Lower lobe of right lung (tissue), 2 donors: ENCODE results near the gene RNF5. TPM values are rescaled to one million over a fixed set of nuclear protein-coding genes. Genes with fewer than 3 reads are reported as not detected.

Experiments
- ATAC-seq, 2 donors: fragments of 200-7000 bp; cut with Tn5 transposase; one replicate each; pipeline ENCODE4 v1.9.1; 2020 to 2022; ENCODE audit warnings: mild to moderate bottlenecking in 2 of 2, moderate library complexity in 2 of 2
- DNase-seq: peaks from one replicate; pipeline ENCODE4 v3.0.0-alpha.2; 2020
- H3K27ac ChIP-seq: fragments of 200-600 bp; one replicate; pipeline ENCODE4 v1.8.0; 2022
- H3K27me3 ChIP-seq: fragments of 200-600 bp; one replicate; pipeline ENCODE4 v1.8.0; 2022; ENCODE audit warnings: low read depth
- H3K36me3 ChIP-seq: fragments of 200-600 bp; one replicate; pipeline ENCODE4 v1.8.0; 2022; ENCODE audit warnings: mild to moderate bottlenecking
- H3K4me1 ChIP-seq: fragments of 200-600 bp; one replicate; pipeline ENCODE4 v1.8.0; 2022
- H3K4me3 ChIP-seq: fragments of 200-600 bp; one replicate; pipeline ENCODE4 v1.8.0; 2022; ENCODE audit warnings: mild to moderate bottlenecking
- H3K9me3 ChIP-seq: fragments of 200-600 bp; one replicate; pipeline ENCODE4 v1.8.0; 2022
- intact Hi-C: fragments of 100-400 bp; cut with DNase I; formaldehyde crosslinking; loops from one replicate; pipeline ENCODE4 v1.11.0; 2022
- total RNA-seq: library from RNA; stranded (reverse); fragmentation: NEBNext Ultra II Directional; extraction: Animal tissue kit (Norgen Biotek cat#: 25700); gene quantifications from one replicate; pipeline ENCODE4 v1.2.1, GENCODE V29; 2021
- TF ChIP-seq, protein P1 (sequence below): fragments of 200-600 bp; IDR thresholded peaks from one replicate; pipeline ENCODE4 v1.8.0; 2022; ENCODE audit warnings: antibody characterized with exemption, mild to moderate bottlenecking
- donor health status: DM: no; HTN: yes; CAD: no; lungs with severe emphysema.

RNF5 gene
- total RNA-seq, 1 donor from 2014 or later = 44.9 TPM

GRCh38 chr6:32153564-32154513 is 24.4 kb upstream of the RNF5 start, which contains the start of gene PPT2:
PPT2 (plus strand) TSS chr6:32154141; CDS start chr6:32154595, 454 bp downstream.
- Histone ChIP-seq H3K4me1 (peaks cover 27% of the 10 kb centered on the region), H3K36me3 (peaks cover 27% of the 10 kb centered on the region), H3K27ac (peak within 1 kb of the TSS; percentile 84), H3K4me3 (peak within 1 kb of the TSS; percentile 77), H3K27me3 (peaks cover 33% of the 10 kb centered on the region), H3K9me3 (no peaks in the 10 kb centered on the region)
- intact Hi-C loops = no loop called here
- TF ChIP-seq, protein P1, sequence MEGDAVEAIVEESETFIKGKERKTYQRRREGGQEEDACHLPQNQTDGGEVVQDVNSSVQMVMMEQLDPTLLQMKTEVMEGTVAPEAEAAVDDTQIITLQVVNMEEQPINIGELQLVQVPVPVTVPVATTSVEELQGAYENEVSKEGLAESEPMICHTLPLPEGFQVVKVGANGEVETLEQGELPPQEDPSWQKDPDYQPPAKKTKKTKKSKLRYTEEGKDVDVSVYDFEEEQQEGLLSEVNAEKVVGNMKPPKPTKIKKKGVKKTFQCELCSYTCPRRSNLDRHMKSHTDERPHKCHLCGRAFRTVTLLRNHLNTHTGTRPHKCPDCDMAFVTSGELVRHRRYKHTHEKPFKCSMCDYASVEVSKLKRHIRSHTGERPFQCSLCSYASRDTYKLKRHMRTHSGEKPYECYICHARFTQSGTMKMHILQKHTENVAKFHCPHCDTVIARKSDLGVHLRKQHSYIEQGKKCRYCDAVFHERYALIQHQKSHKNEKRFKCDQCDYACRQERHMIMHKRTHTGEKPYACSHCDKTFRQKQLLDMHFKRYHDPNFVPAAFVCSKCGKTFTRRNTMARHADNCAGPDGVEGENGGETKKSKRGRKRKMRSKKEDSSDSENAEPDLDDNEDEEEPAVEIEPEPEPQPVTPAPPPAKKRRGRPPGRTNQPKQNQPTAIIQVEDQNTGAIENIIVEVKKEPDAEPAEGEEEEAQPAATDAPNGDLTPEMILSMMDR = peak; percentile 21
- ATAC-seq (peak; percentile 72 to 79), DNase-seq (peak; percentile 81)

DNA sequence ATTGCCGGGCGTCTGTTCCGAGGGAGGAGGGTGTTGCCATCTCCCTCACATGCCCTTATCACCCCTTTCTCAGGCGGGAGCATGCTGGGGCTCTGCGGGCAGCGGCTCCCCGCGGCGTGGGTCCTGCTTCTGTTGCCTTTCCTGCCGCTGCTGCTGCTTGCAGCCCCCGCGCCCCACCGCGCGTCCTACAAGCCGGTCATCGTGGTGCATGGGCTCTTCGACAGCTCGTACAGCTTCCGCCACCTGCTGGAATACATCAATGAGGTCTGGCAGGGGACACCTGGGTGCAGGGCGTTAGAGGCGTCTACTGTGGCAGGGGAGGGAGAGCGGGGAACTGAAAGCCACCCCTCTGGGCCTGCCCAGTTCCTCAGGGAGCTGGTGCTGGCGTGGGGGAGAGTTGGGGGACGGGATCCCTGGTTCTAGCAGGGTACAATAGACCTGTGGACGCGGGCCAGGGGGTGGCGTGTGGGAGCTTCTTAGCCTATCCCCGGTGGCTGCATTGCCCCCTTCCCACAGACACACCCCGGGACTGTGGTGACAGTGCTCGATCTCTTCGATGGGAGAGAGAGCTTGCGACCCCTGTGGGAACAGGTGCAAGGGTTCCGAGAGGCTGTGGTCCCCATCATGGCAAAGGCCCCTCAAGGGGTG is 23.6 kb upstream of the RNF5 start:
- Histone ChIP-seq H3K4me3 (peak overlapping the region; percentile 77), H3K27me3 (peaks cover 25% of the 10 kb centered on the region), H3K4me1 (peaks cover 27% of the 10 kb centered on the region), H3K9me3 (no peaks in the 10 kb centered on the region), H3K36me3 (peaks cover 28% of the 10 kb centered on the region), H3K27ac (peak overlapping the region; percentile 84)
- DNase-seq = peak; percentile 67
- TF ChIP-seq, protein P1 = peak; percentile 52
- ATAC-seq = peak; percentile 81 to 83
- intact Hi-C loops = no loop called here

DNA sequence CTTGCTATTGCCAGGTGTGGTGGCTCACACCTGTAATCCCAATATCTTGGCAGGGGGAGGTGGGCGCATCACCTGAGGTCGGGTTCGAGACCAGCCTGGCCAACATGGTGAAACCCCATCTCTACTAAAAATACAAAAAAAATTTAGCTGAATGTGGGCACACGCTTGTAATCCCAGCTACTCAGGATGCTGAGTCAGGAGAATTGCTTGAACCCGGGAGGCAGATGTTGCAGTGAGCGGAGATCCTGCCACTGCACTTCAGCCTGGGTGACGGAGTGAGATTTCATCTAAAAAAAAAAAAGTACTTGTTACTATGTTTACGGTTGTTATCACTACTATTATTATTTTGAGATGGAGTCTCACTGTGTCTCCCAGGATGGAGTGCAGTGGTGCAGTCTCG is 21.3 kb upstream of the RNF5 start:
- peaks cover 15% of the 10 kb centered on the region for H3K27me3 ChIP-seq
- no peak for DNase-seq

DNA sequence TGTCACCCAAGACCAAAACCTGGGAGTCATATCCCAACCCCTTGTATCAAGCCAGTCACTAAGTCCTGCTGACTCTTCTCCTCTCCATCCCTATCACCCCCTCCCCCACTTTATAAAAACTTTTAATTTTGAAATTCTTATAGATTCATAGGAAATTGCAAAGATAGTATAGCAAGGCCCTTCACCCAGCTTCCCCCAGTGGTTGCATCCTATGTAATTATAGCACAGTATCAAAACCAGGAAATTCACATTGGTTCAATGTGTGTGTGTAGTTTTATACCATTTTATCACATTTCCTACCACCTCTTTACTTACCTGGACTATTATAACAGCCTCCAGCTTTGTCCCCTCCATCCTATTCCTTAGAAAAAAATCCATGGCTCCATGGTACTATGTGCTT is 20.2 kb upstream of the RNF5 start:
- Histone ChIP-seq H3K27ac (no peak overlapping the region), H3K9me3 (no peaks in the 10 kb centered on the region), H3K4me1 (peaks cover 17% of the 10 kb centered on the region), H3K27me3 (peaks cover 11% of the 10 kb centered on the region), H3K4me3 (no peak overlapping the region), H3K36me3 (peaks cover 28% of the 10 kb centered on the region)
- DNase-seq (no peak), ATAC-seq (no peak)
- TF ChIP-seq, protein P1 = no peak
- intact Hi-C loops = no loop called here

More for the DNA sequence above, 21.3 kb upstream of the RNF5 start:
- Histone ChIP-seq H3K27ac (no peak overlapping the region), H3K4me3 (no peak overlapping the region), H3K9me3 (no peaks in the 10 kb centered on the region), H3K36me3 (peaks cover 28% of the 10 kb centered on the region), H3K4me1 (peaks cover 27% of the 10 kb centered on the region)
- intact Hi-C loops = no loop called here
- TF ChIP-seq, protein P1 = no peak
- no peak for ATAC-seq

GRCh38 chr6:32163559-32164258 is 14.5 kb upstream of the RNF5 start:
- Histone ChIP-seq H3K36me3 (peaks cover 35% of the 10 kb centered on the region), H3K27ac (peak overlapping the region; percentile 69), H3K27me3 (no peaks in the 10 kb centered on the region), H3K4me3 (no peak overlapping the region), H3K4me1 (no peaks in the 10 kb centered on the region), H3K9me3 (no peaks in the 10 kb centered on the region)
- intact Hi-C loops = no loop called here
- ATAC-seq (peak; percentile 4 to 22), DNase-seq (no peak)
- TF ChIP-seq, protein P1 = no peak
